ENCODE measurements around the gene C19orf67.

Gene C19orf67

DNA sequence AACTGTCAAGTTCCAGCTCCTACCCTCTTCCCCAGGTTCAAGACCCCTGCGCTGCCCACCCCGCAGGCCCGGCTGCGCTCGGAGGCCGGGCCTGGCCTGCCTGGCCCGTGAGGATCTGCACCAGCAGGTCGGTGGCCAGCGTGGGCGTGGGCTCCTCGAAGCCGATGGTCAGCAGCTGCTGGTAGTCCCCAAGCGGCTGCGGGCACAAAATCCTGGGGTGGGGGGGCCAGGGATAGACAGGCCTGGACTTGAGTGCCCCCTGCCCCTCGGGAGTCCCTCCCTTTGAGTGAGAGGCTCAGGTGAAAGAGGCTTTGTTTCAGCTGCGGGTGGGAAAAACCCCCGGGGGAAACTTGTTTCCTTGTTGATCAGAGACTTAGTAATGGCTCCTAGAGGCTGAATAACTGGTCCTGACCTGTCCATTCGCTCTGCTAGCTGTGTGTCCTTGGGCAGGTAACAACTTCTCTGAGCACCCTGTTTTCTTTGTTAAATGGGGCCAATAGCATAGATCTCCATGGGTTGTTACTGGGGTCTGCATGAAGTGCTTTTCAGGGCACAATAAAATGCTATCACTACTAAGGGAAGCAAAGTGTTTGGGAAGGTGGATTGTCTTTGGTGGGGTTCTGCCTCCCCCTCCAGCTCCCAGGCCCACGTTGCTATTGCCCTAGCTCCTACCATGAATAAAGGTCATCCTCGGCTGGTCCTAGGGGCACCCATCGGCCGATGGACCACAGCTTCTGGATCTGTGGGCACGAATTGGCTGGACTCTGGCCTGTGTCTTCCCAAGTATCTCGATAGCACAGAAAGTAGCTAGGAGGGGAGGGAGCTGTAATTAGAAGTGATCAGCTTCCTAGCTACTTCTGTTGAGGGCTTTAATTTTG lies 3.5 kb downstream of the C19orf67 start:
- DNase-seq: no peak

DNA sequence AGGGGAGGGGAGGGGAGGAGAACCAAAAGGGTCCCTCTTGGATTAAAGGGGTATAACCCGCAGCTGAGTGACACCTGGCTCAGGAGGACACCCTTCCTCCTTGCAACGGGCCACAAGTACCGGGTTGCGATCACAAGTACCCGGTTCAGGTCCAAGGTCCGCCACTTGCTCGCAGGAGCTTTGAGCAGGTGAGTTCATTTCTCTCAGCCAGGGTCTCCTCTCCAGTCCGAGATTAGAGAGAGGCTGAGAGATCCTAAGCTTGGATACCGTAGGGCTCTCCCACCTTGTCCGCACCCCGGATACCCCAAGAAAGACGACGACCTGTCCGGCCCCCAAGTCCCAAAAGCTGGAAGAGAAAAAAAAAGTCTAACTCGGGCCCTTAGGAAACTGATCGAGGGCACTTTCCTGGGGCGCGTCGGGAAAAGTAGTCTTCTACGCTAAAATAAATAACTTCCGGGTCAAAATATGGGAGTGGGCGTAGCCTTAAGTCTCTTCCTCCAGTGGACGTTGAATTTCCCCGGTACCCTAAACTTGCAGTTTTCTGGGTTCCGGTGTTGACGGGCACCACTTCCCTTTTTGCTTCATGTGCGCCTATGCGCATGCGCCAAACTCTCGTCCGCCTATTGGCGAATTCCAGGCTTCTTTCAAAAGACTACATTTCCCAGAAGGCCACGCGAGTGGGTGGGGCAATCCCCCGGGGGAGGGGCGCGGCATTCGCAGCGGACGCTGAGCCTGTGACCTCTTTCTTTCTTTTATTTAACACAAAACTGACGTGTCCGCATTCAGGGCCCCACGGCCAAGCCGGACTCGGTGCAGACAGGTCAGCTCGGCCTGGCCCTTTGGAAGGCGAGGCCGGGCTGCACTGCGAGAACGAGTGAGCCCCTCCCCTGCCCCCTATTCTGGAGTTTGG lies 4.4 kb downstream of the C19orf67 start:
- peak; percentile 100 for DNase-seq

DNA sequence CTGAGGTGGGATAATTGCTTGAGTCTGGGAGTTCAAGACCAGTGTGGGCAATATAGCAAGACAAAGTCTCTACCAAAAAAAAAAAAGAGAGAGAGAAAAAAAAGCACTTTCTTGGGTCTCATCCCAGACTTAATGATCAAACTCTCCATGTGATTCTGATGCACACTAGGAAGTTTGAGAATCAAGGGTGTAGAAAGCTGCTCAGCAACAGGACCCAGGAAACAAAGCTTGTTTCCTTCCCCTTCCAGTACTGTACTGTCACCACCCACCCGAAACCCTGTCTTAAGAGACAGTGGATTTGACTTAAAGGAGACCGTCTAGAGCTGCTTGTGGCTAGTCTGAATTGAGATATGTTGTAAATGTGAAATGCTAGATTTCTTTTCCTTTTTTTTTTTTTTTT lies 7.2 kb downstream of the C19orf67 start:
- DNase-seq: no peak

DNA sequence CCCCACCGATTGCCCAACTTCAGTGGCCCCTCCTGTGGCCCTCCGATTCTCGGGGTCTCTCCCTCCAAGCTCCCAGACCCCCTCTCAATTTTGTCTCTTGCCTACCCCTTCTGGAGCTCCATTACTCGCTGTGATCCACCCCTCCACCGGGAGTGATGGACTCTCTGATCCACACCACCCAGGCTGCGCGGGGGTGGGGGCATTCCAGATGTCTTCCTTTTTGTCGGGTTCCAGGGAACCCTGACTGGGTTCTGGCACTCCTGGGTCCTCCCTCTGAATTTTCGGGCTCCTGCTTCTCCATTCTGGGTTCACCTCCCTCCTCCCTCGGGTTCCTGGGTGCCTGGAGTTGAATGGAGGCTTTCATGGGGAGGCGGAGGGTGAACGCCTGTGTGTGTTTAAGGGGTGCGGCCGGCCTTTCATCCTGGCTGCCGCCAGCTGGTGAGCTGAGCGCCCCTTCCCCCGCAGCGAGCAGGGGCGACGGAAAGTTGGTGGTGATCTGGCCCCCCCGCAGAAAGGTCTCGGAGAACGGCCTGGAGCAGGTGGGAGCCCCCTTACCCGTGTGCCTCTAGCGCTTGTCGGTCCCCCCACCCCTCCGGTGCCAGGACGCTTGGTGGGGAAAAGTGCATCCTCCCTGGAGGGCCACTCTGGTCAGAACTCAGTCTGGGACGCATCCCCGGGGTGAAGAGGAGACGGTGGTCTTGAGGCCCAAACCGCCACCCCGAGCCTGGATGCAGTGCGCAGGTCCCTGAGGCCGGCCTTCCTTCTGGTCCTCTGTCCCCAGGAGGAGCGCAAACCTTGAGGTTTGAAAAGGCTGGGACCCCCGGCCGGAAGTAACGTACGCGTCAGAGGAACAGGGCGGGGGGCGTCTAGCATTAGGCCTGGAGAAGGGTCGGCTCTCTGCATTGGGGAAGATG lies 11.4 kb downstream of the C19orf67 start:
- DNase-seq: no peak

DNA sequence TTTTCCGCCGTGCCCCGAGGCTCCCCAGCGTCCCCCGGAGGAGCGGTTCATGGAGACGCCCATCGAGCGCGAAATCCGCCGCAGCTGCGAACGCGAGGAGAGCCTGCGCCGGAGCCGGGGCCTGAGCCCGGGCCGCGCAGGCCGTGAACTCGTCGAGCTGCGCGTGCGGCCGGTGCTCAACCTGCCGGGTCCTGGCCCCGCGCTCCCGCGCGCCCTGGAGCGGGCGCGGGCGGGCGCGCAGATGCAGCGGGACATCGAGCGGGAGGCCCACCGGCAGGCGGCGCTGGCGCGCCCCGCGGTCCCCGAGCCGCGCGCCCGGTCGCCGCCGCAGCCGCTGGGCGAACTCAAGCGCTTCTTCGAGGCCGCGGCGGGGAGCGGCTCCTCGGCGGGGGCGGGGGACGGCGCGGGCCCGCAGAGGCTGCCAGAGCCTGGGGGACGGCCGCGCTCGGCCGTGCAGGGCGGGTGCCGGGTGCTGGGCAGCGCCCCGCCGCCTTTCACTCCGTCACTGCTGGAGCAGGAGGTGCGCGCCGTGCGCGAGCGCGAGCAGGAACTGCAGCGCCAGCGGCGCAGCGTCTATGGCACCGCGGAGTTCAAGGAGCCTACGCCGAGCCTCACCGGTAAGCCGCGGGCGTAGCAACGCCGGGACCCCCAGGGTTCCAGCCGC lies 12.2 kb downstream of the C19orf67 start:
- DNase-seq: peak; percentile 49

DNA sequence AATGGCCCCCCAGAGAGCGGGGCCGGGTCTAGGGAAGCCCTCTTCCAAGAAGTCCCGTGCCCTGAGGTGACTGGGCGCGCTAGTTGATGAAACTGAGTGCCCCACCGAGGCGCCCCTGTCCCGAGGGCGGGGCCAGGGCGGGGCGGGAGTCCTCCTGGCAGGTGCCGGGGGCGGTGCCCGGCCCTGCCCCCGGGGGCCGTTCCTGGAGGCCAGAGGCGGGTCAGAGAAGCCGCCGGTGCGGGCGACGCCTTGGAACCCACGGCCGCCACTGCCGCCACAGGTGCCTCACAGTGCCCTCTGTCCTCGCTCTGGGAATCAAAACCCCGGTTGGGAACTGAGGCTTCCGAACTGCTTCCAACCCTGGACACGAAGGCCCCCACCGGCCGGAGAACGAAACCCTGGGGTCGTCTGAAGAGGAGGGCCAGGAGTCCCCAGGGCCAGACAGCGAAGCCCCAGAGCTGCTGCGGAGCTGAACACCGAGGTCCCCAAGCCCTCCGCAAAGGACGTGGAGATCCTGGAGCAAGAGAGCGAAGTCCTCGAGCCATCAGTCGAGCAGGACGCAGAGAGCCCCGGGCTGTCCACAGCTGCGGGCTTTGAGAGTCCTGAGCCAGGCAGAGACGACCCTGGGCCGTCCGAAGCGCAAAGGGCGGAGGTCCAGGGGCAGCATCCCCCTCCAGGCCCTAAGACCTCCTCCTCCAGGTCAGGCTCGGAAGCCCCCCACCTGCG lies 12.9 kb downstream of the C19orf67 start, which contains the start of gene MISP3:
Gene MISP3 (plus strand): TSS at position 252 of the 726 bp plus-strand sequence. CDS start 524 bp downstream, outside the sequence.
- DNase-seq: no peak

DNA sequence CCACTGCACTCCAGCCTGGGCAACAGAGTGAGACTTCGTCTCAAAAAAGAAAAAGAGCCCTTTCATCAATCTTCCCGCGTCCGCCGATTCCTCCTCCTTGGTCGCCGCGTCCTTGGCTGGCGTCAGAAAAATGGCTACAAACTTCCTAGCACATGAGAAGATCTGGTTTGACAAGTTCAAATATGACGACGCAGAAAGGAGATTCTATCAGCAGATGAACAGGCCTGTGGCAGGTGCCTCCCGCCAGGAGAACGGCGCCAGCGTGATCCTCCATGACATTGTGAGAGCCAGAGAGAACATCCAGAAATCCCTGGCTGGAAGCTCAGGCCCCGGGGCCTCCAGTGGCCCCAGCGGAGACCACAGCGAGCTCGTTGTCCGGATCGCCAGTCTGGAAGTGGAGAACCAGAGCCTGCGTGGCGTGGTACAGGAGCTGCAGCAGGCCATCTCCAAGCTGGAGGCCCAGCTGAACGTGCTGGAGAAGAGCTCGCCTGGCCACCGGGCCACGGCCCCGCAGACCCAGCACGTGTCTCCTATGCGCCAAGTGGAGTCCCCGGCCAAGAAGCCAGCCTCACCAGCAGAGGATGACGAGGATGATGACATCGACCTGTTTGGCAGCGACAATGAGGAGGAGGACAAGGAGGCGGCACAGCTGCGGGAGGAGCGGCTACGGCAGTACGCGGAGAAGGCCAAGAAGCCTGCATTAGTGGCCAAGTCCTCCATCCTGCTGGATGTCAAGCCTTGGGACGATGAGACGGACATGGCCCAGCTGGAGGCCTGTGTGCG lies 15.1 kb downstream of the C19orf67 start:
- no peak for DNase-seq

DNA sequence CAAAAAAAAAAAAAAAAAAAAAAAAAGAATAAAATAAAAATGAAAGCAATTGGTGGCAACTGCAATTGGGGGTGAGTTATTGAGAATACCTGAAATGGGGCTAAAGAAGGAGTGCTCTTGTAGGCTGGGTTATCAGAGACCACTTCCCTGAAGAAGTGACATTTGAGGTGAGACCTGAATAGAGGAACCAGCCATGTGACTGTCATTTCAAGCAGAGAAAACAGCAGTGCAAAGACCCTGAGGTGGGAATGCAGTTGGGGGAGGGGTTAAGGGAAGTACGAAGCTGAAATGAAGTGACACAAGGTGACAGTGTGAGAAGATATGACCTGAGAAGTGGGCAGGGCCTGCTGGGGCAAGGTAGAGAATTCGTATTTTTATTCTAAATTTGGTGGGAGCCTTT lies 19.4 kb downstream of the C19orf67 start:
- DNase-seq: no peak

DNA sequence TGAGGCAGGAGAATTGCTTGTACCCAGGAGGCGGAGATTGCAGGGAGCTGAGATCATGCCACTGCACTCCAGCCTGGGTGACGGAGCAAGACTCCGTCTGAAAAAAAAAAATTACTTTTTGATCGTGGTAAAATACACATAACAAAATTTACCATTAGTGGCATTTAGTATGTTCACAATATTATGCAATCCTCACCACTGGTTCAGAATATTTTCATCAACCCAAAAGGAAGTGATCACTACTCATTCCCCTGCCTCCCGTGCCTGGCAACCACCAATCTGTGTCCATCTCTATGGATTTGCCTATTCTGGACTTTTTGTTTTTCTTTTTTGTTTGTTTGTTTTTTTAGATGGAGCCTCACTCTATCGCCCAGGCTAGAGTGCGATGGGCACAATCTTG lies 22.5 kb downstream of the C19orf67 start:
- DNase-seq: no peak

DNA sequence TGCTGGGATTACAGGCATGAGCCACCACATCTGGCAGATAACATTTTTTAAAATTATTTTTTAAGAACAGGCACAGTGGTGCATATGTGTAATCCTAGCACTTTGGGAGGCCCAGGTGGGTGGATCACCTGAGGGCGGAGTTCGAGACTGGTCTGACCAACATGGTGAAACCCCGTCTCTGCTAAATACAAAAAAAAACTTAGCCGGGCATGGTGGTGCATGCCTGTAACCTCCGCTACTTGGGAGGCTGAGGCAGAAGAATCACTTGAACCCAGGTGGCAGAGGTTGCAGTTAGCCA lies 23.1 kb downstream of the C19orf67 start:
- no peak for DNase-seq

DNA sequence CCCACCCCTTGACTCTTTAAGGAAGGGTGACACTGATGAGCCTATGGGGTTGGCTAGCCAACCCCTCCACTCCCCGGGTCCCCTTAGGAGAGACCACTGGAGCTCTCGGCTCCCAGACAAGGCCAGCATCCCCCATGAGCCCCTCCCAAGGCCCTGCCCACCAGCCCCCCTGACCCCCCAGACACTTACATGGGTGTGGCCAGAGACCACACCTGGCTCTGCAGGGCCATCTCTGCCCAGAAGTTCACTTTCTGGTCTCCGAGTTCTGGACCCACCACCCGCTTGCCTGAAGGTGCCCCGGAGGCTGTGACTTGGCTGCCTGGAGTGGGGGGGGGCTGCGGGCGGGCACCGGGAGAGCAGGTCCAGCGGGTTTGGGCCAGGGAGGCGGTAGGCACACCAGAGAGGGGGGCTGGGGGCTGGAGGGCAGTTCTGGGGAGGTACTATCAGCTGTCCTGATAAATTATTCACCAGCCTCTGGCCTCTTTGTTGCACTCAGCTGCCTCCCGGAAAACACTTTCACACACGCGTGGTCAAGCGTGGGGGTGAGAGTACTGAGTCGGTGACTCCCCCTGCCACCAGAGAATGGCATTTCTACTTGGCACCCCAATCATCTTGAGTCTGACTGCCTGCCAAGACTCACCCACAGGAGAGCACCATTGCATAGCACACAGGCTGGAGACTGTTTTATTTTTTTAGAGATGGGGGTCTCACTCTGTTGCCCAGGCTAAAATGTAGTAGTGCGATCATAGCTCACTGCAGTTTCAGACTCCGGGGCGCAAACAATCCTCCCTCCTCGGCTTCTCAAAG lies 23.6 kb downstream of the C19orf67 start, which contains the start of gene PALM3:
Gene PALM3 (minus strand): TSS at position 326 of the 807 bp plus-strand sequence. CDS start 96 bp downstream, at position 230.
- DNase-seq: peak; percentile 75

DNA sequence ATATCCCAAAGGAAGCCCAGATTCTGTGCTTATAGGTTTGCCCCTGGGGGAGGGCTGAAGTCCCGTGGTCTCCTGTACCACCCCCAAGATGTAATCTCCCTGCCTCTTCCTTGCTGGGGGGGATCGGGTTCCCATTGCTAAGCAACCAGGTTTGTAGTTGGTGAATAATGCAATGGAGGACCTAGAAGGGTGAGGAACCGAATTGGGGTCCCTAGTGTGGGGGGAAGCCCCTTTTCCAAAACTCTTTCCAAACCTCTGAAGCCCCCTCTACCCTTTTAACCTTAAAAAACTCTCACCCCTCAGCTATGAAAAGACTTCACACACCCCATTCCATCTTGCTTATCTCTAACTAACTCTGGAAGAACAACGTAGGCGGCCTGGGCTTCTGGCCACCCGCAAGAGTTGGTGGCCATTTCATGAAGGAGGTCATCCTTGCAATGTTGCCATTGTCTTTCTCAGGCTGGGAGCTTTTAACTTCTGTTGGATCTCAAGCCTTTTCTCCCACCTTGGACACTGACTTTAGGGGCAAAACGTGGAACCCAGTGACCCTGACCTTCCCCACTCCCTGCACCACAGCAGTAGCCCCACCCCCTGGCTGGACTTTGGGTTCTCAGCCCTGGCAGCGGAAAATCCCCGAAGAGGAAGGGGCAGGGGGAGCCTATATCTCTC lies 24.4 kb downstream of the C19orf67 start:
- no peak for DNase-seq

DNA sequence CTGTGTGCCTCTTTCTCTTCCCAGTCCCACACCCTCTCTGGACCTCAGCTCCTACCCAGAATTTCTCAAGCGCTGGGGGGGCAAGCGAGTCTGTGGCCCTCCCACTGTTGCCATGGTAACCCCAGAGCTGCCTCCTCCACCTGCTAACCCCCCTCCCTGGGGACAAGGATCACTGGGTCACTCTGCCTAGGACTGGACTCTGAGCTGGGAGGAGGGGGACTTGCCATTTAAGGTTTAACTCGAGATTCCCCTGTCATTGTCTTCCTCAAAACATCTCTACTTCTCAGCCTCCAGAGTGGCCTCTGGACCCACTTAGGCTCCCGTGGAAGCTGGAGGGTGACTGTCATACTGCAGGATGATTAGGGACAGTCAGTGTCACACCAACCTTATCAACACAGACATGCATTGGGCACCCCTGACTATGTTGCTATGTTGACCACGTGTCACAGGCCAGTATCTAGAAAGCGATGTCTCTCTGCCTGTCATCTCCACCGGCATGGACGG lies 25.9 kb downstream of the C19orf67 start:
- DNase-seq: no peak

DNA sequence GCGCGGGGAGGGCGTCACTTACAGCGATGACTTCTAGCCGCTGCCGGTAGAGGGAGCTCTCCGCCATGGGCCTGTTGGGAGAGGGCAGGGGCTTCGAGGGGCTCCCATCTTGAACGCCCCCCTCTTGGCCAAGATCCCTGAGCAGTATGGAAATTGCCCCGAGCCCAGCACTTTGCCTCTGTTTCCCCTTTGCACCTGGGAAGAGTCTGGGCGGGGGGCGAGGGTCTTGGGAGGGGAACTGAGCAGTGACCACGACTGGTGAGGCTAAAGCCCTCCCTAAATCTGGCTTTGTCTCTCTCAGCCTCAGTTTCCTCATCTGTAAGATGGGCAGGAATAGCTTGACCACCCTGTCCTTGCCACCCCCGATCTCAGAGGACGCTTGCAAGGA lies 26.5 kb downstream of the C19orf67 start:
- no peak for DNase-seq

DNA sequence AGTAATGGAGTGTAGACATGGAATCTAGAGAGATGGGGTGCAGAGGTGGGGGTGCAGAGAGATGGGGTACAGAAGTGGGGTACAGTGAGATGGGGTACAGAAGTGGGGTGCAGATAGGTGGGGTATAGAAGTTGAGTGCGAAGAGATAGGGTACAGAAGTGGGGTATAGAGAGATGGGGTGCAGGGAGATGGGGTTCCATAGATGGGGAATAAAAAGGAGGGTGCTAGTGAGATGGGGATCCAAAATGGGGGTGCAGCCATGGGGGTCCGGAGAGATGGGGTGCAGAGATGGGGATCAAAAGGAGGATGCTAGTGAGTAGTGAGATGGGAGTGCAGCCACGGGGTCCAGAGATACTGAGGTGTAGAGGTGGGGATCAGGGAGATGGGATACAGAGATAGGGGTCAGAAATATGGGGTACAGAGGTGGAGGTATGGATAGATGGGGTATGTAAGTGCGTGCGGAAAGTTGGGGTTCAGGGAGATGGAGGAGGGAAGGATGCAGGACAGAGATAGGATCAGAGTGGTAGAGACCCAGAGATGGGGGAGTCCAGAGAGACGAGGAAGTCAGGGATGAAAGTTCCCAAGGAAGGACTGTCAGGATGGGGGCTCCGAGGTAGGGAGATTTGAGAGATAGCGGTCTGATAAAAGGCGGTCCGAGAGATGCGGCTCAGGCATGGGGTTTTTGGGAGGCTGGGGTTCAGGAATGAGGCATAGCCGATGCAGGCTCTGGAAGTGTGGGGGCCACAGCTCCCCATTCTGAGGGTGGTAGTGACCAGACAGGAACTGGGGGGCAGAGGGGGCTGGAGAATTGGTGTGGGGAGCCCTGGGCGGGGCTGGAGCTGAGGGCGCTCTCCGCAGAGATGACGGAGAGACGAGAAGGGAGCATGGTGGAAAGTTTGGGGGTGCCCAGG lies 27.1 kb downstream of the C19orf67 start:
- no peak for DNase-seq

DNA sequence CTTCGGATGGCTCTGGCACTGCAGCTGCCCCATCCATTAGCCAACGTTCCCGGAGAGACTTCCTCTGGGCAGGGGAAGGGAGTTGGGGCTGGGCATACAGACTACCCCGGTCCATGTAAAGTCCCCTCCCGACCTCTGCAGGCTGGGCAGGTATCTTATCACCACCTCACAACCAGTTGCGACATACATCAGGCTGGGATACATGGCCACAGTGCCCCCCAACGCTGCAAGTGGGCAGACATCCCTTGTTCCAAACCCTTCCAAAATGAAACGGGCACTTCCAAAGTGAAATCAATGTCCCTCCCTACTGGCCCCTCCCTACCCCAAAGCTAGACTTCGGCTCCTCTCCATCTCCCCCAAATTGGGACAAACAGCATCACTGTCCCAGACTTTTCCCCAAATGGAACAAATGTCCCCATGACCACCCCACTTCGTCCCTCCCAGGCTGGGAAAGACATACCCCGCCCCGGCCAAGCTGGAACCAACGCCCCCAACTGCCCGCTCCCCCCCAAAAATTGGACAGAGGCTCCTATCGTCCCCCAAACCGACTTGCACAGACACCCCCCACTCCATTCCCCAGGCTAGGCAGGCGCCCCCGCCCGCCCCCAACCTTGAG lies 28.7 kb downstream of the C19orf67 start:
- DNase-seq: no peak

DNA sequence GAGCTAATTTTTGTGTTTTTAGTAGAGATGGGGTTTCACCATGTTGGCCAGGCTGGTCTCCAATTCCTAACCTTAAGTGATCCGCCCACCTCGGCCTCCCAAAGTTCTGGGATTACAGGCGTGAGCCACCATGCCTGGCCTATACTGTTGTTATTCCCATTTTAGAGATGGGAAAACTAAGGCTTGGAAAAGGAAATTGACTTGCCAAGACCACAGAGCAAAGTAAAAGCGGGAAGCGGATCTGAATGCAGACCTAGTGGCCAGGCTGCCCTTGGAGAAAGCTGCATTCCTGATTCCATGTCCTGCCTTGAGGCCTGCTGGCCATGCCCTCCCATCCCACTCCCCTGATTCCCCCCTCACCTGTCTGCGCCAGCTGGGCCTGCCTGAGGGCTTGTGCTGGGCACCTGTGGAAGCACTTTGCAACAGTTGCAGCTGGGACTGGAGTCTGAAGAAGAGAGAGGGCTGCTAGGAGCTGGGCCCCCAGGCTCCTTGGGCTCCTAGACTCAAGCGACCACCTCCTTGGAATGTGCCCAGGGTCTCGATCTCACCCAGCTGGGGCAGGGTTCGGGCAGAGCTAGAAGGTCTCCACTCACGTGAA lies 29.4 kb downstream of the C19orf67 start:
- no peak for DNase-seq

All from kidney glomerular epithelial cell (primary cell).